ENCODE results near the gene CLC.

Gene CLC

DNA sequence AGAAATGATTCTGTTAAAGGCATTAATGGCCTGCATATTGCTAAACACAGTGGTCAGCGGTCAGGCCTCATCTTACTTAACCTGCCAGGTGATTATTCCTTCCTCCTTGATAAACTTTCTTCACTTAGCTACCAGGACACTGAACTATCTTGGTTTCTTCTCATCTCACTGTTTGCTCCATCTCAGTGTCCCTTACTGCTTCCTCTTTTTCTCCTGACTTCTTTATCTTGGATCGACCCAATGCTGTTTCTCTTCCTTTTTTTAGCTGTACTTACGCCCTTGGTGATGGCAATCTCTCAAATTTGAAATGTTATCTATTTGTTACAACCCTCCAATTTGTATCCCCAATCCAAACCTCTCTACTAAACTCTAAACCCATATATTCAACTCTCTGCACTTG is 7.8 kb upstream of the CLC start:
- TF ChIP-seq, protein P1, sequence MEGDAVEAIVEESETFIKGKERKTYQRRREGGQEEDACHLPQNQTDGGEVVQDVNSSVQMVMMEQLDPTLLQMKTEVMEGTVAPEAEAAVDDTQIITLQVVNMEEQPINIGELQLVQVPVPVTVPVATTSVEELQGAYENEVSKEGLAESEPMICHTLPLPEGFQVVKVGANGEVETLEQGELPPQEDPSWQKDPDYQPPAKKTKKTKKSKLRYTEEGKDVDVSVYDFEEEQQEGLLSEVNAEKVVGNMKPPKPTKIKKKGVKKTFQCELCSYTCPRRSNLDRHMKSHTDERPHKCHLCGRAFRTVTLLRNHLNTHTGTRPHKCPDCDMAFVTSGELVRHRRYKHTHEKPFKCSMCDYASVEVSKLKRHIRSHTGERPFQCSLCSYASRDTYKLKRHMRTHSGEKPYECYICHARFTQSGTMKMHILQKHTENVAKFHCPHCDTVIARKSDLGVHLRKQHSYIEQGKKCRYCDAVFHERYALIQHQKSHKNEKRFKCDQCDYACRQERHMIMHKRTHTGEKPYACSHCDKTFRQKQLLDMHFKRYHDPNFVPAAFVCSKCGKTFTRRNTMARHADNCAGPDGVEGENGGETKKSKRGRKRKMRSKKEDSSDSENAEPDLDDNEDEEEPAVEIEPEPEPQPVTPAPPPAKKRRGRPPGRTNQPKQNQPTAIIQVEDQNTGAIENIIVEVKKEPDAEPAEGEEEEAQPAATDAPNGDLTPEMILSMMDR (conservative IDR thresholded peaks at IDR 0.05) = no peak
- H3K27ac ChIP-seq = no peak overlapping the region

DNA sequence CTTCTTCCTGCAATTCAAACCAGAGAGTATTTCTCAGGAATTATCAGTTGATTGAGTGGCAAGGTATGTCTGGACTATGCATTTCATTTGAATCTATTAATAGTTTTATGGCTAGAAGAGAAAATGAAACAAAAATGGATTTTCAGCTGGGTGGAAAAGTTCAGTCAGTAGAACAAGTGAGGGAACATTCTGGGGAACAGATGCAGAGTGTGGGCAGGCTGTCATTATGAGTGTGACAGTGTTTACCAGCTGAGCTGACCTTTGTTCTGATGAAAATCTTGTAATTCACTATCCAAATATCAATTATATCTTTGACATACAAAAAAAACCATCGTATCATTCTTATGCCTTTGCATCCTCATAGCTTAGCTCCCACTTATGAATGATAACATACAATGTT is 2.6 kb upstream of the CLC start:
- TF ChIP-seq, protein P1 (conservative IDR thresholded peaks at IDR 0.05) = no peak
- no peak overlapping the region for H3K27ac ChIP-seq

DNA sequence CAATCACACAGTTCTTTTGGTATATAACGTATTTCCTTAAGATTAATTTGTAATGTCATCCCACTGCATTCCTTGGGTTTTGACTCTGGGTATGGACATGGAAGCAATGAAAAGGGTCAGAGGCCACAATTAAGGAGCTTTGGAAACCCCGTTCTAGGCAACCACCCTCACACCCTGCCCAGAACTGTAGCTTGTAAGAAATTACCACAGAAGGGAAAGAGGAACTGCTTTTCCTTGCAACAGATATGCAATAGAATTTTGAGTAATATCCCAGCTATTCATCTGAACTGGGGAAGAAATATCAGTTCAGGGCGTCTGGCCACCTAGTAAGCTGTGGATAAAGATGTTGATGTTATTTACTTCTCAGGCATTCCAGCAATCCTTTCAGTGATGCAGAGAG is 985 bp upstream of the CLC start:
- no peak overlapping the region for H3K27ac ChIP-seq
- TF ChIP-seq, protein P1 (conservative IDR thresholded peaks at IDR 0.05) = no peak

DNA sequence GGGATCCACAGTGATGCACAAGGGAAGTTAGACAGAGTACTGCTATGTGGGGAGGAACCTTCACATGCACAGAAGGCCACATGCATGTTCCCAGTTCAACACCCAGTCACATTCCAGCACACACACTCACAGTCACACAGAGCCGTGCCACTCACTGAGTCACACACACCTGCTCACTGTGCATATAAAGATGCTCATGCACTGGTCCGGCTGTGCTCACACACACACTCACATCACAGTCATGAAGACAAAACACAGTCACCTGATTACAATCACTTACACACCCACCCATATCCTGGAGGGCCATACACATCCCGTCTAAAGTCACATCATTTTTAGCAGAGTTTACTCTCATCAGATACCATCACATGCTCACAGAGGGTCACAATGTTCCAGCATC is 478 bp downstream of the CLC start:
- H3K27ac ChIP-seq = no peak overlapping the region

DNA sequence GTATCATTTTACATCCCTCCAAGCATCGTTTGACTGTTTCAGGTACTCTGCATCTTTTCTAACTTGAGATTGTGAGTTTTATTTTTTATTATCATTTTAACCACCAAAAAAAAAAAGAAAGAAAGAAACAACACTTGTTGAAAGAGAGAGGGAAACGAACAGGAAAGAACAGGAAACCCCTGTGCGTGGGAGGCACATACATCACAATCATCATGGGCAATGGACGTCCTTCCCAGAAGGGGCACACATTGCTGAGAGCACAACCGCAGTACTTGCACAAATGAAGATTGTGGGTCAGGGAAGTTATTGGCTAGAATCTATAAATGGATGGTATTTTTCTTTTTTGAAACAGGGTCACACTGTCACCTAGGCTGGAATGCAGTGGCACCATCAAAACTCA is 1.7 kb downstream of the CLC start:
- TF ChIP-seq, protein P1 (conservative IDR thresholded peaks at IDR 0.05) = no peak
- no peak overlapping the region for H3K27ac ChIP-seq

More for the DNA sequence above, 478 bp downstream of the CLC start:
- TF ChIP-seq, protein P1 (conservative IDR thresholded peaks at IDR 0.05) = no peak

DNA sequence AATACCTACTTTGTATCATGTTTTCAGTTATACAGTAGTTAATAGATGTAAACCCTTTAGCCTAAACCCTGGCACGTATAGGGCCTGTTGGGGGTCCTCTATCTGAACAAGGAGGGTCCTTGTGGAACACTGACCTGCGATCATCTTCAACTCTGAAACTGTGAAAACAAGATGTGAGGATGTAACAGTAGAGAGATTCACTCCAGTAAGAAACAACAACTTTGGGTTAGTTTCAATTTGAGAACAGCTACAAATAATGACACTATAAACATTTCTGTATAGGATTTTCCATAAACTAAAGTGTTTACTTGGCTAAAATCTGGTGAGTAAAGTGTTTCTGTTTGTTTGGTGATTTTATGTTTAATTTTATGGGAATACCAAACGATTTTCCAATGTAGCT is 2.1 kb downstream of the CLC start:
- TF ChIP-seq, protein P1 (conservative IDR thresholded peaks at IDR 0.05) = no peak
- H3K27ac ChIP-seq = no peak overlapping the region

DNA sequence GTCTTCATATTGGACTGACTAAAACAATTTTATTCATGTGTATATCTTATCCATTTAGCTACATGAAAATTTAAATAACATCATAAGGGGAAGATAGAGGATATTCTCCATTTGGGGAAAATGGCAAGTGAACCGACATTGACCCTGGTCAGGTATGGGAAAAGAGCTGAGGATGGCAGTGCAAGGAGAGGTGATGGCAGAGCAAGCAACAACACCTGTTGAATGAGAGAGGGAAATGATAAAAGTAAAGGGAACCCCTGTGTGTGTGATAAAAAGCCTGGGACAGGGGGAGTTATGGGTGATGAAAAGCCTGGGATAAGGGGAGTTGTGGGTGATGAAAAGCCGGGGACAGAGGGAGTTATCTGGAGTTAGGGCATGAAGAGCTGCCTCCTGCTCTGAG is 4.0 kb downstream of the CLC start:
- no peak overlapping the region for H3K27ac ChIP-seq
- TF ChIP-seq, protein P1 (conservative IDR thresholded peaks at IDR 0.05) = no peak

DNA sequence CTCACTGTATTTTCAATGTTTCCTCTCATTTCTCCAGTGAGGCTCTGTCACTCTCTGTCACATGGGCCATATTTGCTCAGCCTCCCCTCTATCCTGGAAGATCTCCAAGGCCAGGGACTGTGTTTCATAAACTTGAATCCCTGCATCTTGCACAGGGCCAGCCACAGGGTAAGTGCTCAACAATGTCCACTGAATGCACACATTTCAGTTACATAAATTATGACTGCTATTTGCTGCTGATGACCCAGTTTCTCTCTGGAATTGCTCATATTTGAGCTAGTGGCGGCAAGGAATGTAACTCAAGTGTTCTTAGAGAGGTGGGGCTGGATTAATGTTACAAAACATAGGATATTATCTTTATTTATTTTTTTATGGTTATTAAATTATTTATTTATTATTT is 6.1 kb downstream of the CLC start:
- H3K27ac ChIP-seq = peak overlapping the region; percentile 63
- TF ChIP-seq, protein P1 (conservative IDR thresholded peaks at IDR 0.05) = no peak

Measured in VCaP (cell line).